Measurements from ENCODE around the gene REG1B.
"Not testable (repeated sequence)": the region's sequence is repeated elsewhere in the genome, so short reads cannot be mapped to it uniquely, and the experiment has no call there.

DNA sequence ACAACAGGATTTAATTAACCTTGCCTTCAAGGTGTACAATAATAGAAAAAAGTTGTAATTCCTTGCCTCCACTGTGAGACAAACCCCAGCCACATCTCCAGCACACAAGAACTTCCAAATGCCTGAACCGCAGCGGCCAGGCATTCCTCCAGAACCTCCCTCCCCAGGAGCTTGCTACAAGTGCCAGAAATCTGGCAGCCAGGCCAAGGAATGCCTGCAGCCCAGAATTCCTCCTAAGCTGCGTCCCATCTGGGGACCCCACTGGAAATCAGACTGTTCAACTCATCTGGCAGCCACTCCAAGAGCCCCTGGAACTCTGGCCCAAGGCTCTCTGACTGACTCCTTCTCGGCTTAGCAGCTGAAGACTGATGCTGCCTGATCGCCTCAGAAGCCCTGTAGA lies 34.3 kb downstream of the REG1B start:
- not testable (repeated sequence) for TF ChIP-seq GATA2 (IDR thresholded peaks at IDR 0.05; ENCODE audit: insufficient read depth, insufficient read length, low read depth, low read length); EZH2 (IDR thresholded peaks at IDR 0.05; ENCODE audit: borderline replicate concordance, low read depth, low read length, severe bottlenecking); POLR2A (IDR thresholded peaks at IDR 0.05; ENCODE audit: low read depth, low read length); POLR2AphosphoS5 (IDR thresholded peaks at IDR 0.05; ENCODE audit: insufficient read depth, low read depth, low read length); JUN (IDR thresholded peaks at IDR 0.05; ENCODE audit: borderline replicate concordance, insufficient read depth, insufficient read length, low read depth)
- TF ChIP-seq, protein P1, sequence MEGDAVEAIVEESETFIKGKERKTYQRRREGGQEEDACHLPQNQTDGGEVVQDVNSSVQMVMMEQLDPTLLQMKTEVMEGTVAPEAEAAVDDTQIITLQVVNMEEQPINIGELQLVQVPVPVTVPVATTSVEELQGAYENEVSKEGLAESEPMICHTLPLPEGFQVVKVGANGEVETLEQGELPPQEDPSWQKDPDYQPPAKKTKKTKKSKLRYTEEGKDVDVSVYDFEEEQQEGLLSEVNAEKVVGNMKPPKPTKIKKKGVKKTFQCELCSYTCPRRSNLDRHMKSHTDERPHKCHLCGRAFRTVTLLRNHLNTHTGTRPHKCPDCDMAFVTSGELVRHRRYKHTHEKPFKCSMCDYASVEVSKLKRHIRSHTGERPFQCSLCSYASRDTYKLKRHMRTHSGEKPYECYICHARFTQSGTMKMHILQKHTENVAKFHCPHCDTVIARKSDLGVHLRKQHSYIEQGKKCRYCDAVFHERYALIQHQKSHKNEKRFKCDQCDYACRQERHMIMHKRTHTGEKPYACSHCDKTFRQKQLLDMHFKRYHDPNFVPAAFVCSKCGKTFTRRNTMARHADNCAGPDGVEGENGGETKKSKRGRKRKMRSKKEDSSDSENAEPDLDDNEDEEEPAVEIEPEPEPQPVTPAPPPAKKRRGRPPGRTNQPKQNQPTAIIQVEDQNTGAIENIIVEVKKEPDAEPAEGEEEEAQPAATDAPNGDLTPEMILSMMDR (IDR thresholded peaks at IDR 0.05; ENCODE audit: extremely low read depth in 1 of 2, insufficient read depth in 1 of 2, low read depth in 1 of 2, low read length in 2 of 2) = not testable (repeated sequence)
